ENCODE results near the gene MRGPRD.
A peak's percentile ranks its signal among the peaks of the same experiment; 100 is the strongest.

The MRGPRD gene

GRCh38 chr11:68978626-68978930 is 2.2 kb downstream of the MRGPRD start:
- H4K8ac ChIP-seq (ENCODE audit: low read depth, low read length): no peak overlapping the region
- H3K79me2 ChIP-seq (ENCODE audit: control insufficient read depth, insufficient read depth, low read length): no peaks in the 10 kb centered on the region
- H2AK5ac ChIP-seq (ENCODE audit: low read length): no peak overlapping the region
- H3K4me3 ChIP-seq (ENCODE audit: low read length): no peak overlapping the region
- H2BK5ac ChIP-seq (ENCODE audit: low read length): no peak overlapping the region
- H3K4ac ChIP-seq (ENCODE audit: low read depth, low read length): no peak overlapping the region
- no peak overlapping the region for H3K4me2 ChIP-seq (ENCODE audit: low read length)
- no peak overlapping the region for H3K56ac ChIP-seq (ENCODE audit: low read length)
- H3K36me3 ChIP-seq (ENCODE audit: control insufficient read depth, insufficient read depth, low read length): no peaks in the 10 kb centered on the region
- H2BK120ac ChIP-seq (ENCODE audit: low read depth, low read length): no peak overlapping the region
- no peaks in the 10 kb centered on the region for H3K79me1 ChIP-seq (ENCODE audit: low read length)
- no peak overlapping the region for H3K27ac ChIP-seq (ENCODE audit: low read depth, low read length)
- H3K9ac ChIP-seq (ENCODE audit: low read length): no peak overlapping the region
- no peak overlapping the region for H3K23ac ChIP-seq (ENCODE audit: low read length)
- H3K27me3 ChIP-seq (ENCODE audit: insufficient read depth, low read length, poor library complexity): no peaks in the 10 kb centered on the region
- H3K4me1 ChIP-seq (ENCODE audit: control insufficient read depth, low read depth, low read length): no peaks in the 10 kb centered on the region
- no peak overlapping the region for H3K18ac ChIP-seq (ENCODE audit: low read length)
- DNase-seq: no peak
- WGBS (ENCODE audit: extremely low coverage, insufficient coverage, low lambda C conversion rate): no CpG with 5 or more reads among the region's 5 CpGs
- no peak overlapping the region for H2BK15ac ChIP-seq (replicated peaks; ENCODE audit: low read depth)
- H4K5ac ChIP-seq (ENCODE audit: low read length): no peak overlapping the region

GRCh38 chr11:68977781-68978625 is 2.8 kb downstream of the MRGPRD start:
- Histone ChIP-seq H3K27me3 (ENCODE audit: insufficient read depth, low read length, poor library complexity) (no peaks in the 10 kb centered on the region), H3K56ac (ENCODE audit: low read length) (no peak overlapping the region), H3K79me1 (ENCODE audit: low read length) (no peaks in the 10 kb centered on the region), H3K4me1 (ENCODE audit: control insufficient read depth, low read depth, low read length) (no peaks in the 10 kb centered on the region), H3K27ac (ENCODE audit: low read depth, low read length) (no peak overlapping the region), H4K8ac (ENCODE audit: low read depth, low read length) (no peak overlapping the region), H4K5ac (ENCODE audit: low read length) (no peak overlapping the region), H2AK5ac (ENCODE audit: low read length) (no peak overlapping the region), H3K4ac (ENCODE audit: low read depth, low read length) (no peak overlapping the region), H3K9ac (ENCODE audit: low read length) (no peak overlapping the region), H3K36me3 (ENCODE audit: control insufficient read depth, insufficient read depth, low read length) (no peaks in the 10 kb centered on the region), H3K79me2 (ENCODE audit: control insufficient read depth, insufficient read depth, low read length) (no peaks in the 10 kb centered on the region), H3K18ac (ENCODE audit: low read length) (no peak overlapping the region), H2BK15ac (replicated peaks; ENCODE audit: low read depth) (no peak overlapping the region), H3K4me3 (ENCODE audit: low read length) (no peak overlapping the region), H3K23ac (ENCODE audit: low read length) (no peak overlapping the region), H2BK120ac (ENCODE audit: low read depth, low read length) (no peak overlapping the region), H3K4me2 (ENCODE audit: low read length) (no peak overlapping the region), H2BK5ac (ENCODE audit: low read length) (no peak overlapping the region)
- DNase-seq: no peak
- no CpG with 5 or more reads among the region's 14 CpGs for WGBS (ENCODE audit: extremely low coverage, insufficient coverage, low lambda C conversion rate)

- H3K79me1 ChIP-seq (ENCODE audit: low read length): no peaks in the 10 kb centered on the region
- H2BK120ac ChIP-seq (ENCODE audit: low read depth, low read length): no peak overlapping the region
- H3K79me2 ChIP-seq (ENCODE audit: control insufficient read depth, insufficient read depth, low read length): no peaks in the 10 kb centered on the region
- H3K27me3 ChIP-seq (ENCODE audit: insufficient read depth, low read length, poor library complexity): no peaks in the 10 kb centered on the region
- no peak overlapping the region for H2BK15ac ChIP-seq (replicated peaks; ENCODE audit: low read depth)
- no peak overlapping the region for H3K18ac ChIP-seq (ENCODE audit: low read length)
- WGBS (ENCODE audit: extremely low coverage, insufficient coverage, low lambda C conversion rate): no CpG with 5 or more reads among the region's 4 CpGs
- H3K9ac ChIP-seq (ENCODE audit: low read length): no peak overlapping the region
- H2BK5ac ChIP-seq (ENCODE audit: low read length): no peak overlapping the region
- no peak overlapping the region for H3K56ac ChIP-seq (ENCODE audit: low read length)
- H4K8ac ChIP-seq (ENCODE audit: low read depth, low read length): no peak overlapping the region
- no peak overlapping the region for H3K27ac ChIP-seq (ENCODE audit: low read depth, low read length)
- H3K23ac ChIP-seq (ENCODE audit: low read length): no peak overlapping the region
- DNase-seq: no peak
- no peaks in the 10 kb centered on the region for H3K4me1 ChIP-seq (ENCODE audit: control insufficient read depth, low read depth, low read length)
- H3K4me2 ChIP-seq (ENCODE audit: low read length): no peak overlapping the region
- no peaks in the 10 kb centered on the region for H3K36me3 ChIP-seq (ENCODE audit: control insufficient read depth, insufficient read depth, low read length)
- no peak overlapping the region for H2AK5ac ChIP-seq (ENCODE audit: low read length)
- H3K4ac ChIP-seq (ENCODE audit: low read depth, low read length): no peak overlapping the region
- H4K5ac ChIP-seq (ENCODE audit: low read length): no peak overlapping the region
- H3K4me3 ChIP-seq (ENCODE audit: low read length): no peak overlapping the region
Observed at GRCh38 chr11:68976563-68976962, 4.2 kb downstream of the MRGPRD start.

GRCh38 chr11:68976095-68976494 is 4.7 kb downstream of the MRGPRD start:
- DNase-seq: no peak
- H3K27me3 ChIP-seq (ENCODE audit: insufficient read depth, low read length, poor library complexity): no peaks in the 10 kb centered on the region
- H3K27ac ChIP-seq (ENCODE audit: low read depth, low read length): no peak overlapping the region
- no peaks in the 10 kb centered on the region for H3K79me2 ChIP-seq (ENCODE audit: control insufficient read depth, insufficient read depth, low read length)
- no peak overlapping the region for H4K8ac ChIP-seq (ENCODE audit: low read depth, low read length)
- H3K79me1 ChIP-seq (ENCODE audit: low read length): no peaks in the 10 kb centered on the region
- H2BK15ac ChIP-seq (replicated peaks; ENCODE audit: low read depth): no peak overlapping the region
- no CpG with 5 or more reads among the region's 4 CpGs for WGBS (ENCODE audit: extremely low coverage, insufficient coverage, low lambda C conversion rate)
- H2BK120ac ChIP-seq (ENCODE audit: low read depth, low read length): no peak overlapping the region
- H3K36me3 ChIP-seq (ENCODE audit: control insufficient read depth, insufficient read depth, low read length): no peaks in the 10 kb centered on the region
- H3K9ac ChIP-seq (ENCODE audit: low read length): no peak overlapping the region
- no peak overlapping the region for H3K4ac ChIP-seq (ENCODE audit: low read depth, low read length)
- H3K56ac ChIP-seq (ENCODE audit: low read length): no peak overlapping the region
- H3K23ac ChIP-seq (ENCODE audit: low read length): no peak overlapping the region
- no peak overlapping the region for H3K4me2 ChIP-seq (ENCODE audit: low read length)
- H3K18ac ChIP-seq (ENCODE audit: low read length): no peak overlapping the region
- H2AK5ac ChIP-seq (ENCODE audit: low read length): no peak overlapping the region
- H3K4me3 ChIP-seq (ENCODE audit: low read length): no peak overlapping the region
- H3K4me1 ChIP-seq (ENCODE audit: control insufficient read depth, low read depth, low read length): no peaks in the 10 kb centered on the region
- no peak overlapping the region for H4K5ac ChIP-seq (ENCODE audit: low read length)
- no peak overlapping the region for H2BK5ac ChIP-seq (ENCODE audit: low read length)

GRCh38 chr11:68974421-68975194 is 6.2 kb downstream of the MRGPRD start:
- H4K8ac ChIP-seq (ENCODE audit: low read depth, low read length): no peak overlapping the region
- H2BK5ac ChIP-seq (ENCODE audit: low read length): no peak overlapping the region
- H3K4me2 ChIP-seq (ENCODE audit: low read length): no peak overlapping the region
- H3K36me3 ChIP-seq (ENCODE audit: control insufficient read depth, insufficient read depth, low read length): no peaks in the 10 kb centered on the region
- H2BK120ac ChIP-seq (ENCODE audit: low read depth, low read length): no peak overlapping the region
- H3K4me1 ChIP-seq (ENCODE audit: control insufficient read depth, low read depth, low read length): no peaks in the 10 kb centered on the region
- H3K4ac ChIP-seq (ENCODE audit: low read depth, low read length): no peak overlapping the region
- no peaks in the 10 kb centered on the region for H3K79me2 ChIP-seq (ENCODE audit: control insufficient read depth, insufficient read depth, low read length)
- H2AK5ac ChIP-seq (ENCODE audit: low read length): no peak overlapping the region
- H3K23ac ChIP-seq (ENCODE audit: low read length): no peak overlapping the region
- no peak overlapping the region for H3K56ac ChIP-seq (ENCODE audit: low read length)
- no CpG with 5 or more reads among the region's 23 CpGs for WGBS (ENCODE audit: extremely low coverage, insufficient coverage, low lambda C conversion rate)
- no peak overlapping the region for H3K18ac ChIP-seq (ENCODE audit: low read length)
- no peak overlapping the region for H3K4me3 ChIP-seq (ENCODE audit: low read length)
- H4K5ac ChIP-seq (ENCODE audit: low read length): no peak overlapping the region
- H2BK15ac ChIP-seq (replicated peaks; ENCODE audit: low read depth): no peak overlapping the region
- H3K79me1 ChIP-seq (ENCODE audit: low read length): no peaks in the 10 kb centered on the region
- no peak overlapping the region for H3K27ac ChIP-seq (ENCODE audit: low read depth, low read length)
- DNase-seq: peak; percentile 75
- no peak overlapping the region for H3K9ac ChIP-seq (ENCODE audit: low read length)
- H3K27me3 ChIP-seq (ENCODE audit: insufficient read depth, low read length, poor library complexity): no peaks in the 10 kb centered on the region

Measured in mesendoderm (in vitro differentiated cells).